NCI-H510A (cell line): Measurements from ENCODE around the gene VWA5A.
A peak's percentile ranks its signal among the peaks of the same experiment; 100 is the strongest.

ENCODE experiments used
- DNase-seq: peaks from one replicate; lab custom pipeline; 2025; lab: John Stamatoyannopoulos, UW

VWA5A gene

DNA sequence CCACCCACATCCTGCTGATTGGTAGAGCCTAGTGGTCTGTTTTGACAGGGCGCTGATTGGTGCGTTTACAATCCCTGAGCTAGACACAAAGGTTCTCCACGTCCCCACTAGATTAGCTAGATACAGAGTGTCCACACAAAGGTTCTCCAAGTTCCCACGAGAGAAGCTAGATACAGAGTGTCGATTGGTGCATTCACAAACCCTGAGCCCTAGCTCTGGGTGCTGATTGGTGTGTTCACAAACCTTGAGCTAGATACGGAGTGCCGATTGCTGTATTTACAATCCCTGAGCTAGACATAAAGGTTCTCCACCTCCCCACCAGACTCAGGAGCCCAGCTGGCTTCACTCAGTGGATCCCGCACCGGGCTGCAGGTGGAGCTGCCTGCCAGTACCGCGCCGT is 55.1 kb downstream of the VWA5A start:
- peak; percentile 22 for DNase-seq

GRCh38 chr11:124170801-124171586 is 55.7 kb downstream of the VWA5A start:
- DNase-seq = peak; percentile 70

DNA sequence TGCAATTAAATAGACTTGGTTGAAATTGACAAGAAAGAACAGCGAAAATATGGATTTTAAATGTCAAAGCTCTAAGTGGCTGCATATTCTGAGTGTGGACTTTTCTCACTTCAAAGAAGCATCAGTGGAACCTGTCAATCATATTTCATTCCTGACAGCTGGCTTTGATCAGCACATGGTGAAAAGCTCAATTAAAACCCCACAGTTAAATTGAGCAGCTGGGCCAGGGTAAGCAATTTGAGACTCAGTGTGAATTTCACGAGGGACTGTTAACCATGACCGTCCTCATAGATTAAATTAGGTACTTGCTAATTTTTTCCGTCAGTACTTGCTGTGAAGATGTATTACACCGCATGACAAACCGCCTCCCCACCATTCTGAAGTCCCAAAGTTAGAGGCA is 56.9 kb downstream of the VWA5A start:
- no peak for DNase-seq

- DNase-seq = no peak
Measured at GRCh38 chr11:124172599-124172998, 57.3 kb downstream of the VWA5A start.

DNA sequence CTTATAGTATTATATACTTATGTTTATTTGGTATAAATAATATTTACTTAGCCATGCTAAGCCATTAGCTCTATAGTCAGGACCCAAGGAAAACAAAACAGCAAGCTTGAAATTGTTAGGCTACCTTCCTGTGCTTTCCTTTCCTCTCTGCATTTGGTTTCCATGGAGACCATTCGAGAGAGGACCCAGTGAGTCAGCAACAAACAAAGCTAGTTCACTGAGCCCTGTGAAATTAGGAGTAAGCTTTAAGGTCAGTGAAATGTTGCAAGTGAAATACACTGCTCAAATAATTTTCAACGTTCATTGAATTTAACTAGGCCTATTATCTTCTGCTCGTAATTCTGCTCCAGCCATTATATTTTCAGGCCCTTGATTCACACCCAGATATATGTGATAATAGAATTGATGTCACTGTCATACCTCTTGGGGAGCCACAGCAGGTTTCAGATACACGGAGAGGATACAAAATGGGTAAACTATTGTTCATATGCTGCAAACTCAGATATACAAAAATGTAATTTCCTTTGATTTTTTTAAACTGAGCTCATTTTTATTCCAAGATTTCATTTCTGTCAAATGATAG is 58.8 kb downstream of the VWA5A start:
- peak; percentile 67 for DNase-seq

- no peak for DNase-seq
Measured at GRCh38 chr11:124176925-124177715, 61.9 kb downstream of the VWA5A start.

GRCh38 chr11:124179310-124179709 is 64.1 kb downstream of the VWA5A start:
- DNase-seq = no peak

GRCh38 chr11:124183068-124183467 is 67.8 kb downstream of the VWA5A start, which contains the start of gene OR10D3:
TSS of gene OR10D3 (plus strand) at chr11:124183345. CDS start at chr11:124185270, 1,925 bp downstream.
- DNase-seq = no peak

DNA sequence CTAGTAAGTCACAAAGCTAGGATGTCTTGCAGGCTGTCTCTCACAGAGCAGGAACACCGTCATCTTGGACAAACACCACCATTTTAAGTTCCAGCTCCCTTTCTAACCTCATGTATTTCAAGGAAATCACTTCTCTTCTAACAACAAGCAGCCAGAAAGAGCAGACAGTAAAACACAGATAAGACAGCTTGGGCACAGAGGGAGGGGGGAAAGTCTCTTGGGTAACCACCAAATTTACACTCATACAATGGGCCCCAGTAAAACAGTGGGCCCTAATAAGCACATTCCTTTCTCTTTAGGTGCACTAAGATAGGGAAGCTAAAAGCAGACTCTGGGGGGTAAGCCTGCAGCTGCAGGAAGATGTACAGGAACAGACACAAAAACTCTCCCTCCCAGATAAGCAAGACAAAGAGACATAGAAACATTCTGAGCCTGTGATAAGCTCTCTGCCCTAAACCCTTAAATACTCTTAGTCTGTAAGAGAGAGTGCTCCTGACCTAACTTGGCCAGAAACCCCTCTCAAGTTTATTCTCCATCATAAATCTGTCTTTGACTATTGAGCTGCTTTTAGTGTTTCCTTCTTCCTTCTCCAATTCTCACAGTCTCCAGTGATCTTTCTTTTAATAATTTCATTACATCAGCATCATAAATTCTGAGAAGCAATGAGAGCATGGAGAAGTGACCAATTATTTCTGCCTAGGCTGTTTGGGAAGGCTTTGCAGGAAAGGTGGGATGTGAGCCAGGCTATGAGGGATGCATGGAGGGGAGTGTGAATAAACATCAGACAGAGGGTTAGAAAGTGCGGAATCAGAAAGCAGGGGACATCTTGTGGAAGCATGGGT is 75.3 kb downstream of the VWA5A start:
- DNase-seq = no peak

GRCh38 chr11:124193221-124194010 is 78.2 kb downstream of the VWA5A start:
- DNase-seq = no peak

DNA sequence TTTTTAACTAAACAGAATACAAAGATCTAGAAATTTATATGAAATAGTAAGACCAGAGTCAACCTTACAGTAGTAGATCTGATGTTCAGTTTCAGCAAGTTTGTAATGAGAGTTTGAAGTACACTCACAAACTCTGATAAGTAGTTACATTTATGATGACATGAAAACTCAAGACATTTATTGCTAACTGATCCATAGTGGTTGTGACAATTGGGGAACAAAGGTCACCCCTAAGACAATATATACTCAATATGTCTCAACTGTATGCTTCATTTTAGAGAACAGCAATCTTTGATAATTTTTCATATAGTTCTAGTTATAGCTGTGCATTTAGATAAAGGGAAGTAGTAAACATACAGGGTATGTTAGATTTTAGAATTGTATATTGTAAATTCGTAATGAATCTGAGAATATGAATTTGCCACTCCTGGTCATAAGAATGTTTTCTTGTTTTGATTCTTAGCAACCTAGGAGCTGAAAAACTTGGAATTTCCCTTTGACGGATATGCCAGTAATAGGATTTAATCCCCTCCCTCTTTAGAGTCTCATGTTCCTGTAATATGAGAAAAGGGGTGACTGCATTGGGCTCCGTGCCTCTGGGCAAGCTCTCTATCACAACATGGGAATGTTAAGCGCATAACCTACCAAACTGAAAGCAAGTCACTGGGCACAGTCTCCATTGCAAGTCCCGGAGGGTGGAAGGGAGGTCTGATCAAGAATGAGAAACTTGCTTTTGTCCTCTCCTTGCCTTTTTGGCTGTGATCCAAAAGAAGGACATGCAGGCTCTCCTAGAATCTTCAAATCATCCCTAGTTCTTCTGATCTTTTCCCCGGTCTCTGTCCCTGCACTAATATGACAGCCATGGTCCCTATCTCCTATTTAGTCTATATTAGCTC is 79.3 kb downstream of the VWA5A start:
- DNase-seq = no peak

DNA sequence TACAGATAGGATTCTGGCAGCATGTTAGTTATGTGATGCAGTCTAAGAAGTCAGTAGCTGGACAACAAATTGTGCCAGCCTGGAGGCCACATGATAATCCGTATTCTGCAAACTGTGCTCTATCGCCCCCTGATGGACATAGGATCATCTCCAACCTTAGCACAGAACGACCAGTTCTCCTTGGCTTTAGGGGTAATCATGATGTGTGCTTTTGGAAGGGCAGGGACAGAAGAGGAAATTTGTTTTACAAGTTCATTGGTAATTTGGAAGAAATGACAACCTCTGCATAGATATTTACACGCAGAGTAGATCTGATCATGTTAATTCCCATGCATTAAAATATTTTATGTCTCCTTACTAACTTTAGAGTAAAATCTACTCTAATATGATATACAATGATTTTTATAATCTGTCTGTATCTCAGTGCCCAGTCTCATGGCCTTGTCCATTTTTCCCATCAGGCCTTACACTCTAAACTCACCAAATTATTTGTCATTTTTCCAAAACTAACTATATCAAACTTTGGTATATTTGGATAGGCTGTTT is 80.0 kb downstream of the VWA5A start:
- peak; percentile 27 for DNase-seq
